NB4 (cell line): ENCODE results near the gene KRT82.
"Not testable (repeated sequence)": the region's sequence is repeated elsewhere in the genome, so short reads cannot be mapped to it uniquely, and the experiment has no call there.

ENCODE experiments used
- DNase-seq: peaks from one replicate; pipeline ENCODE4 v3.0.0; 2010; ENCODE audit warnings: low read depth
- H3K4me3 ChIP-seq: one replicate; pipeline ENCODE4 v1.5.1; 2011; ENCODE audit warnings: mild to moderate bottlenecking, low read depth, low read length, moderate library complexity
- MYC ChIP-seq: IDR thresholded peaks from 2 replicates; pipeline ENCODE4 v1.6.1; 2011; ENCODE audit warnings: low read depth, low read length
- POLR2A ChIP-seq: IDR thresholded peaks from 2 replicates; pipeline ENCODE4 v1.6.1; 2011; ENCODE audit warnings: mild to moderate bottlenecking; ENCODE audit not compliant: insufficient read length; ENCODE audit errors: extremely low read depth
- TF ChIP-seq, protein P1 (sequence below): IDR thresholded peaks from one replicate; pipeline ENCODE4 v1.5.1; 2012; ENCODE audit warnings: low read depth, low read length
- TF ChIP-seq, protein P2 (sequence below): IDR thresholded peaks from 2 replicates; pipeline ENCODE4 v1.6.1; 2011; ENCODE audit warnings: low read depth, low read length

The KRT82 gene

DNA sequence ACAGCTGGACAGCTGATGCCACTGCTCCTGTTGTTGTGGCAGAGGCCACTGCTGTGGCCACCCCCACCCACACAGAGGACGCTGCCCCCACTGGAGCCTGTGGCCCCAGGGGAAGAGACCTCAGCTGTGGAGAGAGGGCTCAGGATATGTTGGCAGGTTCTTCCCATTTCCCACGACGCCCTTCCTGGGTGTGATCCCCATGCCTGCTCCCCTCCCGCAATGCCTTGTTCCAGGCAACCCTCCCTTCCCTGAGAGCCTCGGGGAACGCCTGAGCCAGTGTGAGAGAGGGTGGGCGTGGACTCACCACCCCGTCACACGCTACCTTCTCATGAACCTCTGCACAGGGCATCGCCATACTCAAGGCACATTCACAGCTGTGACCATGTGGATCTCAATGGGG, 5.7 kb upstream of the KRT82 start:
- TF ChIP-seq POLR2A (no peak), MYC (no peak)
- TF ChIP-seq, protein P1, sequence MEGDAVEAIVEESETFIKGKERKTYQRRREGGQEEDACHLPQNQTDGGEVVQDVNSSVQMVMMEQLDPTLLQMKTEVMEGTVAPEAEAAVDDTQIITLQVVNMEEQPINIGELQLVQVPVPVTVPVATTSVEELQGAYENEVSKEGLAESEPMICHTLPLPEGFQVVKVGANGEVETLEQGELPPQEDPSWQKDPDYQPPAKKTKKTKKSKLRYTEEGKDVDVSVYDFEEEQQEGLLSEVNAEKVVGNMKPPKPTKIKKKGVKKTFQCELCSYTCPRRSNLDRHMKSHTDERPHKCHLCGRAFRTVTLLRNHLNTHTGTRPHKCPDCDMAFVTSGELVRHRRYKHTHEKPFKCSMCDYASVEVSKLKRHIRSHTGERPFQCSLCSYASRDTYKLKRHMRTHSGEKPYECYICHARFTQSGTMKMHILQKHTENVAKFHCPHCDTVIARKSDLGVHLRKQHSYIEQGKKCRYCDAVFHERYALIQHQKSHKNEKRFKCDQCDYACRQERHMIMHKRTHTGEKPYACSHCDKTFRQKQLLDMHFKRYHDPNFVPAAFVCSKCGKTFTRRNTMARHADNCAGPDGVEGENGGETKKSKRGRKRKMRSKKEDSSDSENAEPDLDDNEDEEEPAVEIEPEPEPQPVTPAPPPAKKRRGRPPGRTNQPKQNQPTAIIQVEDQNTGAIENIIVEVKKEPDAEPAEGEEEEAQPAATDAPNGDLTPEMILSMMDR = no peak
- TF ChIP-seq, protein P2, sequence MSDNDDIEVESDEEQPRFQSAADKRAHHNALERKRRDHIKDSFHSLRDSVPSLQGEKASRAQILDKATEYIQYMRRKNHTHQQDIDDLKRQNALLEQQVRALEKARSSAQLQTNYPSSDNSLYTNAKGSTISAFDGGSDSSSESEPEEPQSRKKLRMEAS = no peak
- H3K4me3 ChIP-seq = no peak overlapping the region
- DNase-seq = no peak

DNA sequence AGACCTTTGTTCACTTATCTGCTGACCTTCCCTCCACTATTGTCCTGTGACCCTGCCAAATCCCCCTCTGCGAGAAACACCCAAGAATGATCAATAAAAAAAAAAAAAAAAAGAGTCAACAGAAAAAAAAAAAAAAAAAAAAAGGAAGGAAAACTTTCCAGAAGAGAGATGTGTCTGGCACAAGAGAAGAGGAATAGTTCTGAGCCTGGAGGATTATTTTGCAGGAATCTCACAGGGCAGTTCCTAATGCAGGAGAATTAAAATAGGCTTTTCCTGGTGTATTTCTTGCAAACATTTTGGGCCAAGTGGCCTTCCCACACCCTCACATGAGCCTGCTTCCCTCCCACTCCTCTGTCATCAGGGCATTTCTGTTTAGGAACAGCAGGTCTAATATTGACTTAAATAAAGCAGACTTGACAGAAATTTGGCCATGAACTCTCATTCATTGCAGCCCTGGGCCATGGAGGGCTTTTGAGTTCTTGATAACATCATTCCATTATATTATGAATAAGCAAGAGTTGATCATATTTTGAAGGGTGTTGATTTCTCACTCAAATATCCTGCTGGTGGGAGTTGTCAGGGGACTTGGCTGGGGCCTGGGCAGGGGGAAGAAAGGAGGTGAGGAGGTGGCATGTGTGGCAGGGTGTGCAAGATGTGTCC, 4.6 kb upstream of the KRT82 start:
- DNase-seq, H3K4me3 ChIP-seq: not testable (repeated sequence)

DNA sequence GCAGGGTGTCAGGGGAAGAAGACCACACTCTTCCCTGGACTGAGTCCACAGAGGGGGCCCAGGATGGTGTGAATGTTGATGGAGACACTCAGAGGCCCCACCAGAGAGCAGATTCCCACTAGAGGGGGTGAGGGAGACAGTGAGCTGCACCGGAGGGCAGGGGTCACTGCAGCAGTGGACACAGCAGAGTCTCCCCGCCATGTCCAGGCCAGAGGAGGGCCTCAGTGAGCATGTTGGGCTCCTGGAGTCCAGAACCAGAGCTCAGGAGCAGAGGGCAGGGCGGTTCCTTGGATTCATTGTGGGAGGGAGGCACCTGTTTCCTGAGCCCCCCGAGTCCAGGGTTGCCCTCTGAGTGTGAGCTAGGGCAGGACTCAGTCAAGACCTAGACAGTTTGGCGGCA, 1.8 kb upstream of the KRT82 start:
- no peak overlapping the region for H3K4me3 ChIP-seq
- DNase-seq = no peak
- TF ChIP-seq MYC = no peak
- TF ChIP-seq, protein P2 = no peak

DNA sequence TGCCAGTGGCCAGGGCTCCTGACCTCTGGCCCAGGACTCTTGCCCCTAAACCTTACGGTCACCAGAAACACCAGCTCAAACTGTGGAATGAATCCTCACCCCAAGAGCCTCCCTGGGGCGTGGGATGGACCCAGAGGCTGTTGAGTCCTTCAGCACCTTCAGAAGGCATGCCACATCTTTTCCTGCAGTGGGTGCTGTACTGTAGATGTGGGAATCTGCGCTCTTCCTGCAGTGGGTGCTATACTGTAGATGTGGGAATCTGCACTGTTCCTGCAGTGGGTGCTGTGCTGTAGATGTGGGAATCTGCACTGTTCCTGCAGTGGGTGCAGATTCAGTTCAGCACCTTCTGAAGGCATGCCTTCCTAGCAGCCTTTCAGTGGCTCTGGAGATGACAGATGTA, 1.2 kb downstream of the KRT82 start:
- DNase-seq = no peak
- H3K4me3 ChIP-seq = no peak overlapping the region
- TF ChIP-seq, protein P2 = no peak
- TF ChIP-seq POLR2A (no peak), MYC (no peak)
- TF ChIP-seq, protein P1 = no peak

DNA sequence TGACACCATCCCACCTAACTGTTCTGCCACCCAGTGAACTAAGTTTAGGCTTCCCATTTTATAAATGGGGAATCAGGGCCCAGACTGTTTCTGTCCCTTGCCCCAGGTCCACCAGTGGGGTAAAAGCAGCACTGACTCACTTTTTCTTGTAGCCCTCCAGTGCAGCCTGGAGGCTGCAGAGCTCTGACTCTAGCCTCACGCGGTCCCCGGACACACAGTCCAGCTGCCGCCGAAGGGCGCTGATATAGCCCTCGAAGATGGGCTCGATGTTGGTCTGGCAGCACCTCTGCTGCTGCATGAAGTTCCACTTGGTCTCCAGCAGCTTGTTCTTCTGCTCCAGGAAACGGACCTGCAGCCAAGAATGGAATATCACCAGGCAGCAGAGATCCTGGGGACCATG, 2.6 kb downstream of the KRT82 start:
- no peak for DNase-seq
- TF ChIP-seq, protein P2 = no peak
- TF ChIP-seq MYC (no peak), POLR2A (no peak)
- TF ChIP-seq, protein P1 = no peak
- no peak overlapping the region for H3K4me3 ChIP-seq

DNA sequence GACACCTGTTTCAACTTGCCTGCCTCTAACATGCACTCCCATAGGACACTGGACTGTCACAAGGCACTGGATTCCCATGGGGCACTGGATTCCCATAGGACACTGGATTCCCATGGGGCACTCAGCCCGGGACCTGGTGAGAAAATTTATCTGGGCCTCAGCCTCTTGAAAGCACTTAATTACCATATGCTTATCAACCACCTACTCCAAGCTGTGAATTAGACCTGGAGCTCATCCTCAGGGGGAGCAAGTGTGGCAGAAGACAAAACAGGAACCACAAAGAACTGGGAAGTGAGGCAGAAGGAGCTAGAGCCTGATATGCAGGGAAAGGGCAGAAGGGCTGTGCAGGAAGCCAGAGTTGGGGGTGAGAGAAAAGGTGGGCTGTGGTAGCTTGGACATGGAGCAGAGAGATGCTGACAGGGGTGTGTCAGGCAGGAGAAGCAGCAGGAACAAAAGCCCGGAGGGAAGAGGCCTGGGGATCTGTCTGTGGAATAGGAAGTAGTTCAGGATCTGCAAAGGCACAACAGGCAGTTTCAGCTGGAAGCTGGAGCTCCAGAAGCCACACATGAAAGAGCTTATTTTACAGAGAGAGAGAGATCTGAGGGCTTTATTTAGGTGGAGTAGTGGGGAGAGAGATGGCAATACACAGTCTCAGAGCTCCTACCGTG, 3.1 kb downstream of the KRT82 start:
- no peak for TF ChIP-seq POLR2A
- TF ChIP-seq, protein P1 = no peak
- no peak for TF ChIP-seq MYC
- TF ChIP-seq, protein P2 = no peak
- DNase-seq = no peak
- H3K4me3 ChIP-seq = no peak overlapping the region

DNA sequence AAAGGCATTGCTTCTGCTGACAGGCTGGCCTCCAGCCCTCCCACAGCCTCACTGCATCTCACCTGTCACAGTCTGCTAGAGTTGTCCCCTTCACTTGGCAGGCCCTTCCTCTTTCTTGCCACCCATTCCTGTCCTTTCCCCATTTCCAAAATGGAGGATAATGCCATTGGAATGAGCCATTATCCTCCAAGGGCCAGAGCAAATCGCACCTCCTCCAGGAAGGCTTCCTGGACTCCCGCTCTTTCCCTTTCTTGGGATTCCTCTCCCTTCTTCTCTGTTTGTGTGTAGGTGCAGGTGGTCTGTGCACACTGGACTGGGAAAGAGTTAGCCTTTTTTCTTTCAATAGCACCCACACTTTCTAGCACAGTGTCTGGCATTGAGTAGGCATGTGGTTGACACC, 3.8 kb downstream of the KRT82 start:
- no peak for DNase-seq
- TF ChIP-seq, protein P1 = no peak
- TF ChIP-seq, protein P2 = no peak
- TF ChIP-seq MYC (no peak), POLR2A (no peak)
- no peak overlapping the region for H3K4me3 ChIP-seq
